ENCODE measurements around the gene FGD3. TPM values are rescaled to one million over a fixed set of nuclear protein-coding genes. Genes with fewer than 3 reads are reported as not detected.

The FGD3 gene
- total and polyA plus RNA-seq, 2 donors (not counting 1 experiment from before 2014, with no cell fraction given): 130 to 134 TPM

DNA sequence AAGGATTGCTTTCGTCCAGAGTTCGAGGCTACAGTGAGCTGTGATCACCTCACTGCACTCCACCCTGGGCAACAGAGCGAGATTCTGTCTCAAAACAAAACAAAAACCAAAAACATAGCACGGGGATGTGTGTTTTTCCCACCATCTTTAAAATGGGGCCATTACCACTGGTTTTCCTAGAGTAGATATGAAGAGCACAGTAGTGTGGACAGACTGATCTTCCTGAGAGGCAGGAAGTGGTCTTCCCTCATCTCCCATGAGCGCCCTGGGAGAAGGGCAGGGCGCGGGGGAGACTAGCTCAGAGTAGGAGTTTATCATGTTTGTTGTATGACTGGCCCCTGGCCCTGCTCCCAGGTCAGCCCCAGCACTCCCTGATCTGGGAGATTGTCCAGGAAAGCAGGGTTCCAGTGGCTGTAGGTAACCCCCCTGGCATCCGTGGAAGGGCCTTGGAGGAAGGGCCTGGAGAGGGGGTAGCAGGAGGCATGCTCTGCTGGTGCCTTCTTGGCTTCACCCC, 113.5 kb downstream of the FGD3 start:
- Mint-ChIP-seq H3K4me3 (peak overlapping the region; percentile 90), H3K4me1 (peaks cover 82% of the 10 kb centered on the region), H3K27me3 (no peaks in the 10 kb centered on the region), H3K27ac (peak overlapping the region; percentile 99), H3K9me3 (ENCODE audit: insufficient read depth) (no peaks in the 10 kb centered on the region)
- DNase-seq (peak; percentile 35), ATAC-seq (ENCODE audit: low read depth) (no peak)
- Histone ChIP-seq H3K27me3 (replicated peaks in 1 of 4; ENCODE audit: control extremely low read depth in 1 of 4, control insufficient read depth in 3 of 4, insufficient read depth in 4 of 4, low read length in 3 of 4) (no peaks in the 10 kb centered on the region), H3K27ac (ENCODE audit: low read length in 2 of 2) (peak overlapping the region; percentile 74 to 78), H3K4me2 (replicated peaks; ENCODE audit: low read depth, low read length, poor library complexity, severe bottlenecking) (peak overlapping the region; percentile 94), H3K4me3 (ENCODE audit: control extremely low read depth in 1 of 5, extremely low read depth in 1 of 5, insufficient read depth in 1 of 5, low read depth in 2 of 5, low read length in 4 of 5) (peak overlapping the region in 3 of 5 experiments; percentile 4 to 68 (median 5)), H3K9ac (ENCODE audit: low read length) (peak overlapping the region; percentile 59), H2AFZ (ENCODE audit: insufficient read depth, low read depth, low read length, poor library complexity, severe bottlenecking) (no peak overlapping the region), H4K20me1 (ENCODE audit: control insufficient read depth, insufficient read depth, low read length, poor library complexity, severe bottlenecking) (no peaks in the 10 kb centered on the region), H3K79me2 (ENCODE audit: control insufficient read depth, insufficient read depth, low read length) (peaks cover 42% of the 10 kb centered on the region), H3K36me3 (replicated peaks in 1 of 2; ENCODE audit: control extremely low read depth in 1 of 2, control insufficient read depth in 1 of 2, extremely low read depth in 1 of 2, insufficient read depth in 2 of 2, low read length in 1 of 2) (peaks cover 0 to 20% of the 10 kb centered on the region in 2 experiments), H3K9me3 (ENCODE audit: control extremely low read depth in 1 of 3, control insufficient read depth in 2 of 3, insufficient read depth in 1 of 3, low read length in 2 of 3) (no peaks in the 10 kb centered on the region), H3K4me1 (ENCODE audit: control insufficient read depth in 2 of 2, insufficient read depth in 2 of 2, low read length in 2 of 2) (peaks cover 73 to 79% of the 10 kb centered on the region in 2 donors)
- TF ChIP-seq, protein P1, sequence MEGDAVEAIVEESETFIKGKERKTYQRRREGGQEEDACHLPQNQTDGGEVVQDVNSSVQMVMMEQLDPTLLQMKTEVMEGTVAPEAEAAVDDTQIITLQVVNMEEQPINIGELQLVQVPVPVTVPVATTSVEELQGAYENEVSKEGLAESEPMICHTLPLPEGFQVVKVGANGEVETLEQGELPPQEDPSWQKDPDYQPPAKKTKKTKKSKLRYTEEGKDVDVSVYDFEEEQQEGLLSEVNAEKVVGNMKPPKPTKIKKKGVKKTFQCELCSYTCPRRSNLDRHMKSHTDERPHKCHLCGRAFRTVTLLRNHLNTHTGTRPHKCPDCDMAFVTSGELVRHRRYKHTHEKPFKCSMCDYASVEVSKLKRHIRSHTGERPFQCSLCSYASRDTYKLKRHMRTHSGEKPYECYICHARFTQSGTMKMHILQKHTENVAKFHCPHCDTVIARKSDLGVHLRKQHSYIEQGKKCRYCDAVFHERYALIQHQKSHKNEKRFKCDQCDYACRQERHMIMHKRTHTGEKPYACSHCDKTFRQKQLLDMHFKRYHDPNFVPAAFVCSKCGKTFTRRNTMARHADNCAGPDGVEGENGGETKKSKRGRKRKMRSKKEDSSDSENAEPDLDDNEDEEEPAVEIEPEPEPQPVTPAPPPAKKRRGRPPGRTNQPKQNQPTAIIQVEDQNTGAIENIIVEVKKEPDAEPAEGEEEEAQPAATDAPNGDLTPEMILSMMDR (IDR thresholded peaks at IDR 0.05): no peak
- TF ChIP-seq EZH2 (IDR thresholded peaks at IDR 0.05; ENCODE audit: borderline replicate concordance, insufficient read depth, low read depth, low read length, poor library complexity, severe bottlenecking): no peak
- intact Hi-C loops (cut with micrococcal nuclease): no loop called here
- ChIA-PET CTCF (interaction anchor here (1.1 to 1.6 kb wide), 3 partner anchors 33 to 57 kb away, joined by 4 to 6 read pairs (median 5); no protein-coding TSS in a partner anchor), POLR2A (interaction anchor here (1.1 to 4.3 kb wide), 4 partner anchors 9 to 97 kb away, joined by 3 to 31 read pairs (median 15); partner anchors contain the start of gene CARD19)
- 57% methylated on average over 5 of the region's 8 CpGs for WGBS (ENCODE audit: insufficient coverage)

DNA sequence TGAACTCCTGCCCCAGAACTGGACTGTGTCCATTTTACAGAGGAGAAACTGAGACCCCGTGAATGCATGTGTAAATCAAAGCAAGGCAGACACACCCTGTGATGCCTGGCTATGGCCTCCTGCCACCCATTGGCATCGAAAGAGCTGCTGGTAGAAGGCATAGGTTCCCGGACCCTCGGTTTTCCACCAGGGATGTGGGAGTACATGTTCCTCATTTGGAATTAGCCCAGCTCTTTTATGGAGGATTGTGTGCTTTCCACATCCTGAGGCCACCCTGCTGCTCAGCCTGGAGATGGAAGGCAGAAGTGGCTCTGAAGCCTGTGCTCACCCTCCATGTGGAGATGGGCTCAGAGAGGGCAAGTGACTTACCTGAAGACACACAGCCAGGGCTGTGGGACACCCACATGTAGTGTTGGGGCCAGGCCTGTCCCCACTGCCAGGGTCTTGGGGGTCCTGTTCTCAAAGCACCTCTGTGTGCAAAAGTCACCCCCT, 114.0 kb downstream of the FGD3 start:
- Mint-ChIP-seq H3K4me3 (peak overlapping the region; percentile 90), H3K4me1 (peaks cover 83% of the 10 kb centered on the region), H3K27me3 (no peaks in the 10 kb centered on the region), H3K27ac (peak overlapping the region; percentile 99), H3K9me3 (ENCODE audit: insufficient read depth) (no peaks in the 10 kb centered on the region)
- DNase-seq (no peak), ATAC-seq (ENCODE audit: low read depth) (no peak)
- Histone ChIP-seq H4K20me1 (ENCODE audit: control insufficient read depth, insufficient read depth, low read length, poor library complexity, severe bottlenecking) (no peaks in the 10 kb centered on the region), H3K27ac (ENCODE audit: low read length in 2 of 2) (peak overlapping the region; percentile 74 to 78), H2AFZ (ENCODE audit: insufficient read depth, low read depth, low read length, poor library complexity, severe bottlenecking) (no peak overlapping the region), H3K4me3 (ENCODE audit: control extremely low read depth in 1 of 5, extremely low read depth in 1 of 5, insufficient read depth in 1 of 5, low read depth in 2 of 5, low read length in 4 of 5) (peak overlapping the region in 1 of 5 experiments; percentile 53), H3K36me3 (replicated peaks in 1 of 2; ENCODE audit: control extremely low read depth in 1 of 2, control insufficient read depth in 1 of 2, extremely low read depth in 1 of 2, insufficient read depth in 2 of 2, low read length in 1 of 2) (peaks cover 0 to 22% of the 10 kb centered on the region in 2 experiments), H3K4me2 (replicated peaks; ENCODE audit: low read depth, low read length, poor library complexity, severe bottlenecking) (peak overlapping the region; percentile 94), H3K9me3 (ENCODE audit: control extremely low read depth in 1 of 3, control insufficient read depth in 2 of 3, insufficient read depth in 1 of 3, low read length in 2 of 3) (no peaks in the 10 kb centered on the region), H3K4me1 (ENCODE audit: control insufficient read depth in 2 of 2, insufficient read depth in 2 of 2, low read length in 2 of 2) (peaks cover 73 to 82% of the 10 kb centered on the region in 2 donors), H3K27me3 (replicated peaks in 1 of 4; ENCODE audit: control extremely low read depth in 1 of 4, control insufficient read depth in 3 of 4, insufficient read depth in 4 of 4, low read length in 3 of 4) (no peaks in the 10 kb centered on the region), H3K79me2 (ENCODE audit: control insufficient read depth, insufficient read depth, low read length) (peaks cover 45% of the 10 kb centered on the region), H3K9ac (ENCODE audit: low read length) (peak overlapping the region; percentile 59)
- intact Hi-C loops (cut with micrococcal nuclease): no loop called here
- no peak for TF ChIP-seq EZH2 (IDR thresholded peaks at IDR 0.05; ENCODE audit: borderline replicate concordance, insufficient read depth, low read depth, low read length, poor library complexity, severe bottlenecking)
- TF ChIP-seq, protein P1 (IDR thresholded peaks at IDR 0.05): no peak
- ChIA-PET CTCF (interaction anchor here (1.0 to 1.2 kb wide), 3 partner anchors 24 to 58 kb away, joined by 3 to 5 read pairs (median 4); no protein-coding TSS in a partner anchor), POLR2A (interaction anchor here (0.6 to 4.3 kb wide), 4 partner anchors 9 to 34 kb away, joined by 3 to 31 read pairs (median 15); partner anchors contain the start of gene CARD19)
- 92% methylated on average over 3 of the region's 4 CpGs for WGBS (ENCODE audit: insufficient coverage)

All from B cell (primary cell).